Stimulated activated CD4-positive, alpha-beta T cell treated with anti-CD3 and anti-CD28 coated beads, Interleukin-12 subunit alpha, Interleukin-12 subunit beta, amount 100 ng/mL, for 48 hours (primary cell): ENCODE data around the gene HOXC6.

ENCODE experiments used
- DNase-seq, 3 donors: peaks; one replicate each; pipeline ENCODE4 v3.0.0-alpha.2; 2020; ENCODE audit warnings: low read depth in 2 of 3, low spot score in 1 of 3

Gene HOXC6

DNA sequence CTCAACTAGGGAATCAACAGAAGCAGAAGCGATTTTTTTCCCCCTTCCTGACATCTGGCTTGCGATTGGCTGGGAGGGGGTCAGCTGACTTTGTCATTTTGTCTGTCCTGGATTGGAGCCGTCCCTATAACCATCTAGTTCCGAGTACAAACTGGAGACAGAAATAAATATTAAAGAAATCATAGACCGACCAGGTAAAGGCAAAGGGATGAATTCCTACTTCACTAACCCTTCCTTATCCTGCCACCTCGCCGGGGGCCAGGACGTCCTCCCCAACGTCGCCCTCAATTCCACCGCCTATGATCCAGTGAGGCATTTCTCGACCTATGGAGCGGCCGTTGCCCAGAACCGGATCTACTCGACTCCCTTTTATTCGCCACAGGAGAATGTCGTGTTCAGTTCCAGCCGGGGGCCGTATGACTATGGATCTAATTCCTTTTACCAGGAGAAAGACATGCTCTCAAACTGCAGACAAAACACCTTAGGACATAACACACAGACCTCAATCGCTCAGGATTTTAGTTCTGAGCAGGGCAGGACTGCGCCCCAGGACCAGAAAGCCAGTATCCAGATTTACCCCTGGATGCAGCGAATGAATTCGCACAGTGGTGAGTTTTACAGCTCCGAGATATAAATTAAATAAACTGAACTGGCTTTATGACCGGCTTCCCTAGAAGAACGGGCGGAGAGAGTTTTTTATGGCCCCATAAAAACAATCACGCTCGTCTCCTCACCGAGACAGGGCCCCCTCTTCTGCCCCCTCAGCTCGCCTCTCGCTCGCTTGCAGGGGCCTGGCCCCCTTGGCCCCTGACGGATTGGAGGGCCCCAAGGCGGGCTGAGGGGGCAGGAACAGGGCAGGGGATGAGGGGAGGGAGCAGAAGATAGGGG is at the start of gene HOXC6:
TSS of gene HOXC6 (plus strand) at position 127 of the 888 bp plus-strand sequence. CDS start at position 209, 82 bp downstream.
- no peak for DNase-seq

DNA sequence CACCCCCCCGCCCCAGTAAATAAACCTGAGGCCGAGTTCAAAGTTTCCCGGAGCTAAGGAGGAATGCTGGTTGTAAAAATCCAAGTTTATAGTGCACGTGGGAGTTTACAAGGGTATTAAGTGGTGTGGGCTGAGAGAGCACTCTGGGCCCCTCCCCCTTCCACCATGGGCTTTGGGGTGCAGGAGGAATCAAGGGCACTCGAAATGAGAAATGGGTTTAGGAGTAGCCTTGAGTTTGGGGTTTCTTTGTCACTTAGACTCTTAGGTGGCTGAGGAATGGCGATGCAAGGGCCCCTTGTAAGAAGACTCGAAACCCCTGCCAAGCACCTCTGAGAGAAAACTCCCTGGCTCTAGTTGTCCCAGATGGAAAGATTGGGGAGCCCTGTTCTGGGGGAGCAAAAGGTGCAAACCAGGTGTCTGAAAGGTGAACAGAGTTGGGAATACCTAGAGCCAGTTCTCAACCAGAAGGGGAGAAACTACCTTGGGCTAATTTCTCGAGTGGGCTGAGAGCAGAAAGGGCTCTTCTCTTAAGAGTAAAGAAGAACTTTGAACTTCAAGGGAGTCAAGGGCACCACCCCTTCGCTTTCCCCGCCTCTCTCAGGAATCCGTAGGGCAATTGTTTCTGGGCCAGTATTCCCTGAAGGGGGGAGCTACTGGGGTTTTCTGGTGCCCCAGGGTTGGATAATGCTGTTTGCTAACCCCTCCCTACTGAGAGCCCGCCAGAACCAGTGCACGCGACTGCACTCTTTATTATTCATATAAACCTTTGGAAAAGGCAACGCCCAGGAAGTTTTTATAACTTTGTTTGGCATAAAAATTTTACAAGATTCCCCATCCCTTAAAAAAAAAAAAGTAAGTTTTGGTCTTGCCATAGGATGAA is 49.5 kb upstream of the HOXC6 start:
- DNase-seq = no peak

DNA sequence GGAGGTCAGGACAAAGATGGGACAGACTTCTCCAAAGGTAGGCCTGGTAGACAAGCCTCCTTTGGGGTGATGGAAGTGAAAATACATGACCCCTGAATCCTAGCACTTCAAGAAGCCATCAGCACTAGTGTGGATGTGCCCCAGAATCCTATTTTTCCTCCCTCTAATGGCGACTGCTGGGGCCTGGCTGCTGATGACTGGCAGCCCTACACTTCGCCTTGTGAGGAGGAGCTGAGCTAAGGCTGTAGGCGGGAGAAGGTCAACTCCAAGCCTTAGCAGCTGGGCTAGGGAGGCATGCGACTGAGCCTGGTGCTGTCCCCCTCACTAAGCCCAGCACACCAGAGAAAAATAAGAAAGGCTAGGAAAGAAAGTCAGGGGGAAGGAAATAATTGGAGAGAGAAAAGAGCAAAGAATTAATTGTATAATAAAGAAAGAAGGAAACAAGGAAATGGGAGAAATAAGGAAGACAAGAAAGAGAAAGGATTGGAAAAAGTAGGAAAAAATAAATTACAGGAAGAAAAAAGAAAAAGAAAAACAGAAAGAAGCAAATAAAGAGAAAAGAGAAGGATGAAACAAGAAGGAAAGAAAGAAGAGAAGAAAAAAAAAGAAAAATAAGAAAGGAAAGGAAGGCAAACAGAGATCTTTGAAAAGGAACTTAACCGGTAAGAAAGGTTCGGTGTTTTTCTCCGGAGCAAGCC is 48.0 kb upstream of the HOXC6 start:
- no peak for DNase-seq

DNA sequence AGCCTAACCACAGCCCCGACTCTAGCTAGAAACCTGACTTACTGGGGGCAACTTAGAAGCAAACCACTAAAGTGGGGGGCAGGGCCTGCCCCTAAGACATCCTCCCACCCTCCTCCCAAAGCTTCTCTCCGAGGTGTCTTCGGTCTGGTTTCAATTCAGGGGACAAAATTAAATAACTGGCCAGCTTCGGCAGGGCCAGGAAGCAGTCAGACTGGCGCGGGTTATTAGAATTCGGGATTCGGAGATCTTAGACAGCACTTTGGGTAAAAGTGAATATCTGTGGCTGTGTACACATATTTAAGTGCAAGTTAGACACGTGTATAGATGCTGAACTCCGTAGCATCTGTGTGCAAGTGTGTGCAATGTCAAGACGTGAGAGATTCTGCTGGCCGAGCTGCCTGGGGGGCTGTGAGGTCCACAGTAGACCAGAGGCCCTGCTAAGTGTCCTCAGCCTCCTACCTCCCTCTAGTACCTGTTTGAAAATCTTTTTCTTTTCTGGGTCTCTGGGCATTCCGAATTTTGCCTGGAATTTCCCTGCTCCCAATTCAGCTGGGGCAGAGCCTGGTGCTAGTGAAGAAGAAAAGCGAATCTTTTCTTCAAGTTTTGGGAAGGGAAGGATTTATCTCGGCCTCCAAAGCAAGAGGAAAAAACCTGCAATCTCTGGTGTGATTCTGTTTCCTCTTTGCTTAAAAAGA is 47.3 kb upstream of the HOXC6 start:
- no peak for DNase-seq

DNA sequence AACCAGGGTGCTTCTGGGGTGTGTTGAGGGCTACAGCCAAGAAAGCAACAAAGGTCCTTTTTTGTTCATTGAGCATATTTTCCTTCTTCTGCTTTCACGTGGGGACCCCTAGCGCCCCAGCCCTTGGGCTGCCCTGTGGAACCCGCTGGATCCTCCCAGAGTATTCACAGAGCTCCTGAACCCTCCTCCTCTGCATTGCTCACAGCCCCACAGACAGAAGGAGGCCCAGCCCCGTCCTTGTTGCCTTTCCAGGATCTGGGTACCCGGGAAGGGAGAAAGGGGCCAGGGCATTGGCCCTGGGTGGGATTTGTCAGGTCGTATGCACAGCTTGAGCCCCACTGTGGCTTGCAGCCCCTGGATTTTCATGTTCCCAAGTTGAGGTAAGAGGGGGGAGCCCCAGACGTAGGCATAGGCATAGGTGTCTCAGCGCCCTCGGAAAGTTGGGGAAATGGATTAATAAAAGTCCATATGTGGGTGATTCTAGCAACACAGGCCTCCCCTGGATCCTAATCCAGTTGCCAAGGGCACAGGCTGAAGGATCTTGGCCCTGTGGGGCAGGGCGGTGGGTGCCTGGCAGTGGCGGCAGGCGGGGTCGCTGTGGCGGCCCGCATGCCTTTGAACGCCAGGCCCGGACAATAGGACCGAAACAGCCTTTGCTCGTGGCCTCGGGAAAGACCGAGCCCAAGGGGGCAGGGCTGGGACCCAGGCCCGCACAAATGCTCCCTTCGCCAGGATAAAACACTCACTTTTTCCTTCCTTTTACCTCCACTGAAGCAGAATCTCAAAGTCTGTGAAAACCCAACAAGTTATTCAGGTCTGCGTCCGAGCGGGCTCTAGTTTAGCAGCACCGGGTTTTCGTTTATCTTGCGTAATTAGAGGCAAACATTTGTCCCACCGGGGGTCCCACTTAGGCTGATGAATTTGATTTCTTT is 46.3 kb upstream of the HOXC6 start:
- no peak for DNase-seq

DNA sequence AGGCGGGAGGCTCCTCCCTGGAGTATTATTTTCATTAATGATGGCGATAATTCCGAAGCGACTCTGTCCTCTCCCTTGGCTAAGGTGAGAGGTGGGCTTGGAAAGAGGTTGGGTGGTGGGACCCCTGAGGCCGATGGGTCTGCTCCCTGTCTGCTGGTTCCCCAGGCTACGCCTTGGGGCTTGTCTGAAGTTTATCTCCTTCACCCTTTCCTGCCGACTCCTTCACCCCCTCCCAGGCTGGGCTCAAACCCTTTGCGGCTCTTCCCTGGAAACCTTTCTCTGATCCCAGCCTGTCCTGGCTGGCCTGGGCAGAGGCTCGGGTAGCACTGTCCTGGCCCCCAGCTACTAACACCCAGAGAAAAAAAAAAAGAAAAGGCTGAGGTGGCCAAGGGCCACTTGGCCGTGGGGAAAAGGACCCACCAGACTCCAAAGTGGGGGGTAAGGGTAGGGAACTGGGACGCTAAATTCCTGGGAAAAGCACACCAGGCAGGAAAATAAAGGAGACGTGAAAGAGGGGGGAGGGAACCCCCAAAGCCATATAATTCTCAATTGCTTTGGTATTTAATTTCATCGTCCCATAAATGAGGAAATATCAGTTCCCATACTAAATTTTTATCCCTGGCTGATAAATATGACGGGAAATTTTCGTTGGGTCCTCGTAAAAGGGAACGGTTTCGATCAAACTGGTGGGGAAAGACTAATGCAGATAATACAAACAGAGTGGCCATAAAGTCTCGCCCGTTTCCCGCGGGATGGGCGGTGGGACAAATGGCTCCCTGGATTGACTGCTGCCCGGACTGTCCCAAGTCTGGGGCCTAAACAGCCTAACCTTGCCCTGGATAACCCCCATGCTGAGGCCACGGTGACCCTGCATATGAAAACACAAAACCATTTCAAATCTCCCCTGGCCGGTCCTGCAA is 45.3 kb upstream of the HOXC6 start:
- no peak for DNase-seq

DNA sequence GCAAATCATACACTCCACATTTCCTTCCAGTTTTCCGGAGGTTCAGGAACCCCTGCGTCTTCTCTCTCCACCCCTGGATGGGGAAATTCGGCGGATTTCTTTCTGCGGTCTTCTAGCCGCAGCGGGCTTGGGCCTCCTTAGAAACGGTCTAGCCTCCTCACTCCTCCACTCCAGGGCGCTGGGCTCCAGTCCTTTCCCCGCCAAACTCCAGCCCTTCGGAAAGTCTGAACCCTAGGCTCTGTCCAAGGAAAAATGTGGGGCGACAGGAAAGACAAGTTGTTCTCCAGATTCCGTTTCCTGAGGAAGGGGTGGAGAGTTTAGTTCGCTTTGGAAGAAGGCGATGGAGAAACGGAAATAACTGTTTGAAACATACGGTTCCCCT is 44.7 kb upstream of the HOXC6 start:
- DNase-seq = no peak

DNA sequence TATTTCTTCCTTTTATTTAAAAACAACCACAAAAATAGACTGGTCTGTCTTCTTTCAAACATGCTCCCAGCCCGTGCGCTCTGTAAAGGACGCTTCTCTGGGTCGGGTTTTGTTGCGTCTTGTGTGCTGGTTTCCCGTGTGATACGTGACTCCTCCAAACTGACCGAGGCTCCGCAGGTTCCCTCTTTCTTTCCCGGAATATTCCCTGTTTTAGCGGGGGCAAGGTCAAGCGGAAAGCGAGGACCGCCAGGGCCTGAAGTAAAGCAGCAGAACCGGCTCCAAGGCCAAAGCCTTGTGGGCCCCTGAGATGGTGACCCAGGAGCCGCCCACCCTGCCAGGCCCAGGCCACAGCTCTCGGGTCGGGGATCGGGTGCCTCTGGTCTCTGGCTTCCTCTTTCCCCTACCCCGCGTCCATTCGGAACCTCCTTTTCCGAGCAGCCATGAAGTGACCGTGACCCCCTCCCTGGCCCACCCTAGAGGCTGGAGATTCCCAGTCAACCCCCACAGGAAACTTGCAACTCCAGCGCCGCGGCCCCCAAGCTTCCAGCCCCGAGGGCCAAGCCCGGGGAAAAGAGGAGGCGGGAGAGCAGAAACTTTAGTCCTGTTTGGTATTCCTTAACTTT is 44.2 kb upstream of the HOXC6 start:
- no peak for DNase-seq

DNA sequence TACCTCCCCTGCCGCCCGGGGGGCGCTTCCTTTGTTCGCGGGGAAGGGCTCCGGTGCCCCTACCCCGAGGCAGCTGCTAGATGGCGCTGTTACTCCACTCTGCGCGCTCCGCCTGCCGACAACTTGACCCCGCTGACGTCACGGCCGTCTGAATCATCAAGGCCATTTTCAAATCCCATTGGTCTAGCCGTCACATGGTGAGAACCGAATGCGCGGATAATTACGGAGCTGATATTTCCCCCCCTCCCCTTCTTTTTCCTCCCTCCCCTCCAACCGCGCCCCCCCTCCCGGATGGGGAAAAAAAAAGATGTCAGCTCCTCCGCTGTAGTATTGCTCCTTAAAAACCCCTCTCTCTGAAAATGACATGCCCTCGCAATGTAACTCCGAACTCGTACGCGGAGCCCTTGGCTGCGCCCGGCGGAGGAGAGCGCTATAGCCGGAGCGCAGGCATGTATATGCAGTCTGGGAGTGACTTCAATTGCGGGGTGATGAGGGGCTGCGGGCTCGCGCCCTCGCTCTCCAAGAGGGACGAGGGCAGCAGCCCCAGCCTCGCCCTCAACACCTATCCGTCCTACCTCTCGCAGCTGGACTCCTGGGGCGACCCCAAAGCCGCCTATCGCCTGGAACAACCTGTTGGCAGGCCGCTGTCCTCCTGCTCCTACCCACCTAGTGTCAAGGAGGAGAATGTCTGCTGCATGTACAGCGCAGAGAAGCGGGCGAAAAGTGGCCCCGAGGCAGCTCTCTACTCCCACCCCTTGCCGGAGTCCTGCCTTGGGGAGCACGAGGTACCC is 43.1 kb upstream of the HOXC6 start, which contains the start of gene HOXC10:
TSS of gene HOXC10 (plus strand) at position 246 of the 791 bp plus-strand sequence. CDS start at position 360, 114 bp downstream.
- DNase-seq = peak; percentile 77 to 85 (median 81)

DNA sequence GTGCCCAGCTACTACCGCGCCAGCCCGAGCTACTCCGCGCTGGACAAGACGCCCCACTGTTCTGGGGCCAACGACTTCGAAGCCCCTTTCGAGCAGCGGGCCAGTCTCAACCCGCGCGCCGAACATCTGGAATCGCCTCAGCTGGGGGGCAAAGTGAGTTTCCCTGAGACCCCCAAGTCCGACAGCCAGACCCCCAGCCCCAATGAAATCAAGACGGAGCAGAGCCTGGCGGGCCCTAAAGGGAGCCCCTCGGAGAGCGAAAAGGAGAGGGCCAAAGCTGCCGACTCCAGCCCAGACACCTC is 42.6 kb upstream of the HOXC6 start:
- DNase-seq = no peak

DNA sequence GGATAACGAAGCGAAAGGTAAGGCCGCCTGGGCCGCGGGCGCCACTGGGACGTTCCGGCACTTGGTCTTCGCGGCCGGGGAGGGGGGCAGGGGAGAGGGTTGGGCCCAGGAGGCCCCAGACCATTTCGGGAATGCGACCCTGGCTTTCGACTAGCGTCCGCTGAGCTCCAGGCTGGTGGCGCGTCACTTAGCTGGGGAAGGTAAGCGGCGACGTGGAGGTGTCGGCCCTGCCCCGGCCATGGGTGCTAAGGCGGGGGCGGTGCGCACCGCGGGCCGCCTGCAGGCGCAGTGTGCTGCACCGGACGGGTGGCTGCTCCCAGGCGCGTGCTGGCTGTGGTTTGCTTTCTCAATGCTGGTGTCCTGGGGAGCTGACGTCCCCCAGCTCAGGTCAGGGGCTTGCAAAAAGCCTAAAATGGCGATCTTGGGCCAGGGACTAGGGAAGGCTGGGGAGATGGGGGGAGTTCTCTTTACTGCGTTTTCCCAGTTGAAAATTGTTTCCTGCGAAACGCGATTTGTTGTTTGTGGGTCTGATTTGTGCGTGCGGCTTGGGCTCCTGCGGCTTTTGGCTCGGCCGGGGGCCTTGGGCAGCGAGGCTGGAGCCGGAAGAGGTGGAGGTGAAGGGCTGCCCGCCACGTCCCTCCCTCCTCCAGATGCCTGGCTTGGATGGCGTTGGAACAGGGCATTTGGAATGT is 42.1 kb upstream of the HOXC6 start:
- no peak for DNase-seq

DNA sequence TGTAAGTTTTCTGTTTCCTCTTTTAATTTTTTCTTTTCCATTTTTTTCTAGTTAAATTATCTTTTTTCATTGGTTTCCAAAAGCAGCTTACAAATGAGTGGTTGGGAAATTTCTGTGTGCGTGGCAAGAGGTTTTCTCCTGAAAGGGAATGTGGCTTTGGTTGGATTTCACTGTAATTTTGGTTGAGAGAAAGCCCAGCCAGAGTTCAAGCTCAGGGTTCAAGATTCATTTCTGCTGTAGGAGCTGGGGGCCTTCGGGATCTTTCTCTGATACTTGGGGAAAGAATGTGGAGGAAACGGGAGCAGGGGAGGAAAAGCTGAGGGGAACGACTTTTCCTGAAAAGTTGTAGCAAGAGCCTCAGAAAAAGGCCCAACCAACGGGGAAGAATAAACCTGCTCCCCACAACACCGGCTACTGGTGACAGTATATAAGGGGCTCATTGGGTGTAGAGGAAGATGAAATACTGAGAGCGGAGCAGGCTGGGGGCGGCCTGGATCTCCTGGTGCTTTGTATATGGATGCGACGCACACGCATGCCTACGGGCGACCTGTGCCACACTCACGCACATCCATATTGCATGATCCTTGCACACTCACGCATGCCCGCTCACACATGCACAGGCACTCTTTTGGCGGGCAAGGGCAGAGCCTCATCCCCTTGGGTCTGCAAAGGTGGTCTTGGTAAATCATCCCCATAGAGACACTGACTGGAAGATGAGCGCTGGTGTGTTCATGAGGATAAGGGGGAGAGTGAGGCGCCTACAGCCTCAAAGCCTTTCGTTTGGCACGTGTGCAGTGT is 41.4 kb upstream of the HOXC6 start:
- DNase-seq = no peak

DNA sequence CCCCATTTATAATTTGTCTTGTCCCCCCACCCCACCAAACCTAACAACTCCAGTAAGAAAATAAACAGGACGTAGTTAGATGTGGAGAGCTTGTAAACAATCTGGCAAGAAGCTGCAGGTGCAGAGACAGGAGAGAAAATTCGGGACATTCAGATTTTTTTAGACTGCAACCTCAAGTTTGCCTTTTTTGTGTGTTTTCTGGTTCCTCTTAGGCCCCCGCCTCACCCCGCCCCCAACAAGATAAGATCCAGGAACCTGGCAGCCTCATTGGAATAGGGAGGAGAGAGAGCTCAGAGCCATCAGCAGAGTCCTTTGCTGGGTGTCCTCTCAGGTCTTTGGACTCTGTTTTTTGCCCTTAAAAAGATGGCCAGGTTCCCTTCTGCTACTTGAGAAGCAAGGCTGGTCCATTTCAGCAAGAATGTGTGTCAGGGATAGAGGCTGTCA is 40.4 kb upstream of the HOXC6 start:
- no peak for DNase-seq

DNA sequence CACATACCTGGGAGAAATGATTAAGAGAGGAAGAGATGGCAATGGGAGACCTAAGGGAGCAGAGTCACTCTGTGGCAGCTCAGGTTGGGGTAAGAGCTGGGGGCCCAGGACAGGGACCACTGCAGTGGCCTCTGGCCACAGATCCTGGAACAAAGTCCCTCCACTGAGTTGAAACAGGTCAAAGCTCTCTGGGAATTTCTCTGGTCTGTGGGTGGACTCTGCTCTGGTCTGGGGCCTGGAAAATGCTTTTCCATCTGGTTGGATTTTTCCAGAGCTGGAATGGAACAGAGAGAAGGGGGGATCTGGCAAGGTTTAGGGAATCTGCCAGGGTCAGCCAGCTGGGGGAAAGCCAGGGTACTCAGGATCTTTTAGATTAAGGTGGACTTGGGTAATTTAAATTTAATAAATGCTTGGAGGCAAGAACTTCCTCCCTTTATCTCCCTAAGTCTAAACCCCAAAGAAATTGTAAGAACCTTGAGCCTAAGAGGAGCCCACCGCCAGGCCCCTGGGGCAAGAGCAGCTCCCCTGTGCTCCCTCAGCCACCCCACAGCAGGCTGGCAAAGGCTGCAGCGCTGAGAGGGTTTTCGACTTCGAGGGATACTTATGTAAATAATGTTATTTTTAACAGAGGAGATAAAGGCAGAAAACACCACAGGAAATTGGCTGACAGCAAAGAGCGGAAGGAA is 39.6 kb upstream of the HOXC6 start:
- DNase-seq = no peak
